K562 (cell line): ENCODE results near the gene CSMD2. TPM values are rescaled to one million over a fixed set of nuclear protein-coding genes. Genes with fewer than 3 reads are reported as not detected.

Experiments used
- ATAC-seq: fragments of 200-7000 bp; cut with Tn5 transposase; 3 replicates; pipeline ENCODE4 v1.9.1; 2020; ENCODE audit warnings: moderate library complexity
- BruUV-seq: library from RNA; stranded (reverse); fragments of 400-500 nt; replicated peaks from 2 replicates; lab custom pipeline; 2021; lab: Mats Ljungman, UMichigan
- CTCF ChIA-PET: fragments of 300-600 bp; formaldehyde crosslinking; extraction: SDS; loops from one replicate; lab custom pipeline; 2021; ENCODE audit warnings: low intra/inter-chr PET ratio; lab: Yijun Ruan, JAX
- POLR2A ChIA-PET: fragments of 300-600, 350-650 bp; sonication (Branson Sonifier 250); formaldehyde crosslinking; extraction: SDS; loops from one replicate; lab custom pipeline; 2021; ENCODE audit warnings: antibody characterized with exemption, inconsistent platforms; lab: Yijun Ruan, JAX
- DNase-seq, 4 experiments: peaks; one replicate each; pipeline versions ENCODE4 v3.0.0 to v3.0.0-alpha.2; 2011 to 2018; ENCODE audit warnings: low spot score in 3 of 4, mixed read lengths in 3 of 4; ENCODE audit errors: extremely low read depth in 1 of 4
- FAIRE-seq: peaks from 2 replicates; lab custom pipeline; 2011; peaks lifted over from hg19 to GRCh38; lab: Jason Lieb, UNC
- H2AFZ ChIP-seq: 2 replicates; pipeline ENCODE4 v1.6.0; 2011; ENCODE audit warnings: low read depth, low read length, control low read depth, inconsistent platforms
- H3K27ac ChIP-seq: fragments of 200-600 bp; 3 replicates; pipeline ENCODE4 v1.8.0; 2011; ENCODE audit warnings: low read depth, mild to moderate bottlenecking, control low read depth, inconsistent platforms, low read length, moderate library complexity, mixed read lengths; ENCODE audit errors: extremely low read depth
- H3K27me3 ChIP-seq, 2 experiments: fragments of 300-600 bp in 1 of 2; 2 replicates in 1 of 2; 3 replicates in 1 of 2; pipeline versions ENCODE4 v1.6.0 to v1.8.0; 2011; ENCODE audit warnings: inconsistent platforms in 2 of 2, low read length in 2 of 2, mild to moderate bottlenecking in 1 of 2, mixed read lengths in 1 of 2, moderate library complexity in 1 of 2; ENCODE audit not compliant: control insufficient read depth in 2 of 2, insufficient read depth in 2 of 2
- H3K36me3 ChIP-seq: fragments of 300-600 bp; 3 replicates; pipeline ENCODE4 v1.8.0; 2011; ENCODE audit warnings: mild to moderate bottlenecking, low read length, inconsistent platforms; ENCODE audit not compliant: control insufficient read depth, insufficient read depth
- H3K4me1 ChIP-seq, 2 experiments: fragments of 200-600 bp in 1 of 2; replicated peaks in 1 of 2; 2 replicates in 1 of 2; 3 replicates in 1 of 2; pipeline versions ENCODE4 v1.5.1 to v1.8.0; 2011; ENCODE audit warnings: inconsistent platforms in 2 of 2, low read length in 2 of 2, mild to moderate bottlenecking in 1 of 2, mixed read lengths in 1 of 2, moderate library complexity in 1 of 2; ENCODE audit not compliant: control insufficient read depth in 2 of 2, insufficient read depth in 2 of 2
- H3K4me2 ChIP-seq: 2 replicates; pipeline ENCODE4 v1.6.1; 2011; ENCODE audit warnings: low read length, control low read depth, inconsistent platforms, mixed read lengths; ENCODE audit not compliant: insufficient read depth
- H3K4me3 ChIP-seq: fragments of 200-600 bp; sonication (generic), shearing (Covaris generic); 2 replicates; pipeline ENCODE4 v1.5.1; 2016; ENCODE audit warnings: control low read depth, inconsistent platforms
- H3K79me2 ChIP-seq: fragments of 200-600 bp; 3 replicates; pipeline ENCODE4 v1.8.0; 2011; ENCODE audit warnings: low read length, inconsistent platforms; ENCODE audit not compliant: control insufficient read depth, insufficient read depth
- H3K9ac ChIP-seq, 2 experiments: 2 replicates each; pipeline versions ENCODE4 v1.6.0 to v1.6.1; 2011; ENCODE audit warnings: low read depth in 2 of 2, low read length in 2 of 2, control low read depth in 1 of 2, inconsistent platforms in 1 of 2, mild to moderate bottlenecking in 1 of 2, mixed read lengths in 1 of 2; ENCODE audit not compliant: insufficient read depth in 1 of 2
- H3K9me1 ChIP-seq: one replicate; pipeline ENCODE4 v1.6.0; 2011; ENCODE audit warnings: inconsistent platforms, mild to moderate bottlenecking, low read length, moderate library complexity; ENCODE audit not compliant: control insufficient read depth, insufficient read depth
- H3K9me3 ChIP-seq: replicated peaks from 2 replicates; pipeline ENCODE4 v1.5.1; 2011; ENCODE audit warnings: low read depth, low read length, inconsistent platforms; ENCODE audit not compliant: control insufficient read depth, insufficient read depth
- H4K20me1 ChIP-seq: replicated peaks from 2 replicates; pipeline ENCODE4 v1.6.1; 2011; ENCODE audit warnings: low read length, inconsistent platforms, mixed read lengths; ENCODE audit not compliant: control insufficient read depth, insufficient read depth
- CBX3 ChIP-seq, 2 experiments: IDR thresholded peaks; 1 replicate in 1 of 2; 2 replicates in 1 of 2; pipeline ENCODE4 v1.6.1; 2012; ENCODE audit warnings: inconsistent platforms in 2 of 2, low read length in 2 of 2, borderline replicate concordance in 1 of 2, control low read depth in 1 of 2
- DDX20 ChIP-seq: fragments of 450-650 bp; IDR thresholded peaks from 2 replicates; pipeline ENCODE4 v1.6.1; 2016; ENCODE audit warnings: missing genetic modification characterization, low read depth, mild to moderate bottlenecking, missing compliant biosample characterization, moderate library complexity
- HDAC6 ChIP-seq: IDR thresholded peaks from 2 replicates; pipeline ENCODE4 v1.6.1; 2012; ENCODE audit warnings: low read depth, mild to moderate bottlenecking, control low read depth, inconsistent platforms, low read length, moderate library complexity
- NFE2L1 ChIP-seq: fragments of 450-650 bp; IDR thresholded peaks from 2 replicates; pipeline ENCODE4 v1.6.1; 2016; ENCODE audit warnings: missing genetic modification characterization, low read depth, mild to moderate bottlenecking, missing compliant biosample characterization, moderate library complexity, borderline replicate concordance
- RBM15 ChIP-seq: fragments of 200-400 bp; formaldehyde crosslinking; IDR thresholded peaks from 2 replicates; pipeline ENCODE4 v1.6.1; 2018; ENCODE audit warnings: mild to moderate bottlenecking, low read length, moderate library complexity; ENCODE audit not compliant: insufficient read depth
- RBM22 ChIP-seq: fragments of 200-400 bp; formaldehyde crosslinking; IDR thresholded peaks from 2 replicates; pipeline ENCODE4 v1.6.1; 2018; ENCODE audit warnings: low read length, low read depth; ENCODE audit not compliant: poor library complexity, severe bottlenecking
- SIN3A ChIP-seq, 2 experiments: fragments of 150-350 bp in 1 of 2; IDR thresholded peaks; 2 replicates each; pipeline ENCODE4 v1.6.1; 2011 to 2016; ENCODE audit warnings: borderline replicate concordance in 2 of 2, low read depth in 2 of 2, low read length in 2 of 2, mild to moderate bottlenecking in 2 of 2, moderate library complexity in 2 of 2; ENCODE audit not compliant: control insufficient read depth in 1 of 2
- SMARCA4 ChIP-seq: fragments of 450-650 bp; IDR thresholded peaks from 2 replicates; pipeline ENCODE4 v1.6.1; 2016
- TCF3 ChIP-seq: sonication (generic); formaldehyde crosslinking; IDR thresholded peaks from 2 replicates; pipeline ENCODE4 v1.4.0; 2020; ENCODE audit warnings: mild to moderate bottlenecking, missing genetic modification reagents
- TFAM ChIP-seq: fragments of 250-450 bp; sonication (Bioruptor Pico); conservative IDR thresholded peaks from 2 replicates; pipeline ENCODE4 v1.5.0; 2021; ENCODE audit warnings: mild to moderate bottlenecking, moderate library complexity
- ZBTB2 ChIP-seq: fragments of 450-650 bp; IDR thresholded peaks from 2 replicates; pipeline ENCODE4 v1.6.1; 2016; ENCODE audit warnings: antibody characterized with exemption
- ZFP30 ChIP-seq: fragments of 250-450 bp; sonication (Bioruptor Pico); IDR thresholded peaks from 2 replicates; pipeline ENCODE4 v1.8.0; 2022; ENCODE audit warnings: moderate library complexity, mild to moderate bottlenecking, inconsistent platforms, borderline replicate concordance
- ZNF431 ChIP-seq: sonication (generic); formaldehyde crosslinking; IDR thresholded peaks from 2 replicates; pipeline ENCODE4 v1.8.0; 2022; ENCODE audit warnings: mild to moderate bottlenecking, missing genetic modification reagents
- ZNF561 ChIP-seq: fragments of 450-650 bp; formaldehyde crosslinking; conservative IDR thresholded peaks from 2 replicates; pipeline ENCODE4 v1.4.0; 2020; ENCODE audit warnings: mild to moderate bottlenecking, moderate library complexity
- WGBS: fragments of 100-300 bp; shearing (Covaris generic); methylation state at CpG from one replicate; pipeline ENCODE4 v1.1.6; 2016; ENCODE audit warnings: low coverage, mixed read lengths; ENCODE audit not compliant: insufficient coverage; ENCODE audit errors: missing lambda C conversion rate; 5-methylcytosine and 5-hydroxymethylcytosine counted together
- in situ Hi-C: fragments of 300-500 bp; cut with MboI; formaldehyde crosslinking; loops from 4 replicates; pipeline ENCODE4 v1.15.0; 2018; ENCODE audit warnings: inconsistent platforms, mixed read lengths
- intact Hi-C: fragments of 100-400 bp; cut with micrococcal nuclease; formaldehyde crosslinking; loops from 2 replicates; pipeline ENCODE4 v1.14.2; 2022
- polyA plus RNA-seq, 8 experiments: library from polyadenylated mRNA; depleted of rRNA in 4 of 8; stranded (reverse) in 5 of 8; unstranded in 3 of 8; fragments of >200 nt; fragmentation: Nextera tagmentation in 2 of 8; fragmentation: Illumina TruSeq in 1 of 8; extraction: Ambion mirVana in 2 of 8; extraction: Trizol in 1 of 8; gene quantifications; 2 replicates each; pipeline versions ENCODE4 v1.2.1 to v1.2.3, GENCODE V29; 2011 to 2014; ENCODE audit warnings: inconsistent platforms in 1 of 8, missing spikeins in 1 of 8
- total RNA-seq, 7 experiments: library from RNA; depleted of rRNA in 6 of 7; stranded (reverse); fragments of >200 nt in 6 of 7; fragmentation: Illumina TruSeq in 2 of 7; extraction: Trizol in 2 of 7; gene quantifications; 2 replicates each; pipeline versions ENCODE4 v1.2.1 to v1.2.3, GENCODE V29; 2011 to 2021; ENCODE audit warnings: low replicate concordance in 1 of 7
- TF ChIP-seq, protein P1 (sequence below): fragments of 450-650 bp; IDR thresholded peaks from 2 replicates; pipeline ENCODE4 v1.6.1; 2017; ENCODE audit warnings: mild to moderate bottlenecking, moderate library complexity
- TF ChIP-seq, protein P2 (sequence below): fragments of 250-450 bp; sonication (Bioruptor Pico); IDR thresholded peaks from 2 replicates; pipeline ENCODE4 v1.5.1; 2021; ENCODE audit warnings: mild to moderate bottlenecking
- TF ChIP-seq, protein P3 (sequence below): fragments of 450-650 bp; formaldehyde crosslinking; IDR thresholded peaks from 2 replicates; pipeline ENCODE4 v1.4.0; 2022; ENCODE audit warnings: missing genetic modification characterization

Gene CSMD2
- total and polyA plus RNA-seq, 9 of the 15 experiments (the other 6 are each of a cell fraction or from before 2014, with no cell fraction given): not detected

GRCh38 chr1:33685256-33685655, 479.8 kb downstream of the CSMD2 start:
- WGBS: under 1% methylated on average over 5 of the region's 5 CpGs

More at GRCh38 chr1:33685256-33685655, 479.8 kb downstream of the CSMD2 start:
- H3K4me2 ChIP-seq: no peak overlapping the region
- H3K36me3 ChIP-seq: no peaks in the 10 kb centered on the region
- no peak overlapping the region for H3K4me3 ChIP-seq
- ChIA-PET POLR2A (interaction anchor here (0.6 kb wide), 1 partner anchor 795 kb away, joined by 3 read pairs; no protein-coding TSS in a partner anchor), CTCF (no interaction called here)
- TF ChIP-seq ZNF561 (CRISPR knock-in tag): no peak
- no peak for TF ChIP-seq SMARCA4
- TF ChIP-seq ZBTB2: no peak
- TF ChIP-seq, protein P1, sequence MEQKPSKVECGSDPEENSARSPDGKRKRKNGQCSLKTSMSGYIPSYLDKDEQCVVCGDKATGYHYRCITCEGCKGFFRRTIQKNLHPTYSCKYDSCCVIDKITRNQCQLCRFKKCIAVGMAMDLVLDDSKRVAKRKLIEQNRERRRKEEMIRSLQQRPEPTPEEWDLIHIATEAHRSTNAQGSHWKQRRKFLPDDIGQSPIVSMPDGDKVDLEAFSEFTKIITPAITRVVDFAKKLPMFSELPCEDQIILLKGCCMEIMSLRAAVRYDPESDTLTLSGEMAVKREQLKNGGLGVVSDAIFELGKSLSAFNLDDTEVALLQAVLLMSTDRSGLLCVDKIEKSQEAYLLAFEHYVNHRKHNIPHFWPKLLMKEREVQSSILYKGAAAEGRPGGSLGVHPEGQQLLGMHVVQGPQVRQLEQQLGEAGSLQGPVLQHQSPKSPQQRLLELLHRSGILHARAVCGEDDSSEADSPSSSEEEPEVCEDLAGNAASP: no peak
- TF ChIP-seq, protein P2, sequence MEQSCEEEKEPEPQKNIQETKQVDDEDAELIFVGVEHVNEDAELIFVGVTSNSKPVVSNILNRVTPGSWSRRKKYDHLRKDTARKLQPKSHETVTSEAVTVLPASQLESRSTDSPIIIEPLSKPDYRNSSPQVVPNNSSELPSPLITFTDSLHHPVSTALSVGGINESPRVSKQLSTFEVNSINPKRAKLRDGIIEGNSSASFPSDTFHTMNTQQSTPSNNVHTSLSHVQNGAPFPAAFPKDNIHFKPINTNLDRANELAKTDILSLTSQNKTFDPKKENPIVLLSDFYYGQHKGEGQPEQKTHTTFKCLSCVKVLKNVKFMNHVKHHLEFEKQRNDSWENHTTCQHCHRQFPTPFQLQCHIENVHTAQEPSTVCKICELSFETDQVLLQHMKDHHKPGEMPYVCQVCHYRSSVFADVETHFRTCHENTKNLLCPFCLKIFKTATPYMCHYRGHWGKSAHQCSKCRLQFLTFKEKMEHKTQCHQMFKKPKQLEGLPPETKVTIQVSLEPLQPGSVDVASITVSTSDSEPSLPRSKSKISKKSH (CRISPR knock-in tag): no peak
- TF ChIP-seq TCF3 (CRISPR knock-in tag): no peak
- TF ChIP-seq HDAC6: no peak
- TF ChIP-seq NFE2L1 (tag): no peak
- no peak for TF ChIP-seq ZNF431
- no peak for TF ChIP-seq RBM22
- no peak for TF ChIP-seq TFAM (CRISPR knock-in tag)
- TF ChIP-seq RBM15: no peak
- TF ChIP-seq DDX20 (tag): no peak
- no peak for TF ChIP-seq SIN3A (IDR thresholded peaks at IDR 0.05; ENCODE audit: borderline replicate concordance in 2 of 2, control insufficient read depth in 1 of 2, low read depth in 2 of 2, low read length in 2 of 2)
- no peak for TF ChIP-seq CBX3 (IDR thresholded peaks at IDR 0.05; ENCODE audit: borderline replicate concordance in 1 of 2, low read length in 2 of 2)
- TF ChIP-seq ZFP30 (CRISPR knock-in tag): no peak
- TF ChIP-seq, protein P3, sequence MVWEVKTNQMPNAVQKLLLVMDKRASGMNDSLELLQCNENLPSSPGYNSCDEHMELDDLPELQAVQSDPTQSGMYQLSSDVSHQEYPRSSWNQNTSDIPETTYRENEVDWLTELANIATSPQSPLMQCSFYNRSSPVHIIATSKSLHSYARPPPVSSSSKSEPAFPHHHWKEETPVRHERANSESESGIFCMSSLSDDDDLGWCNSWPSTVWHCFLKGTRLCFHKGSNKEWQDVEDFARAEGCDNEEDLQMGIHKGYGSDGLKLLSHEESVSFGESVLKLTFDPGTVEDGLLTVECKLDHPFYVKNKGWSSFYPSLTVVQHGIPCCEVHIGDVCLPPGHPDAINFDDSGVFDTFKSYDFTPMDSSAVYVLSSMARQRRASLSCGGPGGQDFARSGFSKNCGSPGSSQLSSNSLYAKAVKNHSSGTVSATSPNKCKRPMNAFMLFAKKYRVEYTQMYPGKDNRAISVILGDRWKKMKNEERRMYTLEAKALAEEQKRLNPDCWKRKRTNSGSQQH (CRISPR knock-in tag): no peak
- ATAC-seq (no peak), DNase-seq (no peak), FAIRE-seq (no peak)
- no peak overlapping the region for H2AFZ ChIP-seq
- no peaks in the 10 kb centered on the region for H3K9me3 ChIP-seq
- H3K4me1 ChIP-seq: no peaks in the 10 kb centered on the region
- in situ Hi-C loops (no loop called here), intact Hi-C loops (no loop called here)
- H3K79me2 ChIP-seq: no peaks in the 10 kb centered on the region
- H3K9ac ChIP-seq: no peak overlapping the region
- BruUV-seq: no TSS peak
- no peaks in the 10 kb centered on the region for H3K9me1 ChIP-seq
- H4K20me1 ChIP-seq: no peaks in the 10 kb centered on the region
- peaks cover 0 to 8% of the 10 kb centered on the region in 2 experiments; a peak in 3 of 5 replicates for H3K27me3 ChIP-seq
- no peak overlapping the region for H3K27ac ChIP-seq
